OCI-LY1 (cell line): ENCODE results near the gene CXorf66.

Source experiments
- EZH2 ChIP-seq: fragments of 200-600 bp; sonication (generic), shearing (Covaris generic); IDR thresholded peaks from 2 replicates; pipeline ENCODE4 v1.8.0; 2017; ENCODE audit warnings: borderline replicate concordance, mixed run types, mild to moderate bottlenecking, antibody characterized with exemption, low read length, moderate library complexity, mixed read lengths
- TF ChIP-seq, protein P1 (sequence below): fragments of 200-600 bp; sonication (generic), shearing (Covaris generic); IDR thresholded peaks from 2 replicates; pipeline ENCODE4 v1.5.1; 2017; ENCODE audit warnings: mild to moderate bottlenecking, antibody characterized with exemption, low read length, moderate library complexity, mixed read lengths

GRCh38 chrX:139905743-139906142 is 59.6 kb downstream of the CXorf66 start:
- TF ChIP-seq, protein P1, sequence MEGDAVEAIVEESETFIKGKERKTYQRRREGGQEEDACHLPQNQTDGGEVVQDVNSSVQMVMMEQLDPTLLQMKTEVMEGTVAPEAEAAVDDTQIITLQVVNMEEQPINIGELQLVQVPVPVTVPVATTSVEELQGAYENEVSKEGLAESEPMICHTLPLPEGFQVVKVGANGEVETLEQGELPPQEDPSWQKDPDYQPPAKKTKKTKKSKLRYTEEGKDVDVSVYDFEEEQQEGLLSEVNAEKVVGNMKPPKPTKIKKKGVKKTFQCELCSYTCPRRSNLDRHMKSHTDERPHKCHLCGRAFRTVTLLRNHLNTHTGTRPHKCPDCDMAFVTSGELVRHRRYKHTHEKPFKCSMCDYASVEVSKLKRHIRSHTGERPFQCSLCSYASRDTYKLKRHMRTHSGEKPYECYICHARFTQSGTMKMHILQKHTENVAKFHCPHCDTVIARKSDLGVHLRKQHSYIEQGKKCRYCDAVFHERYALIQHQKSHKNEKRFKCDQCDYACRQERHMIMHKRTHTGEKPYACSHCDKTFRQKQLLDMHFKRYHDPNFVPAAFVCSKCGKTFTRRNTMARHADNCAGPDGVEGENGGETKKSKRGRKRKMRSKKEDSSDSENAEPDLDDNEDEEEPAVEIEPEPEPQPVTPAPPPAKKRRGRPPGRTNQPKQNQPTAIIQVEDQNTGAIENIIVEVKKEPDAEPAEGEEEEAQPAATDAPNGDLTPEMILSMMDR, result no peak
- TF ChIP-seq EZH2, result no peak
